ENCODE results near the gene EIF4G2.

GRCh38 chr11:10823152-10823579 lies 14.4 kb upstream of the EIF4G2 start:
- TF ChIP-seq CTCF (IDR thresholded peaks at IDR 0.05; ENCODE audit: poor library complexity) (no peak), EZH2phosphoT487 (IDR thresholded peaks at IDR 0.05; ENCODE audit: low read depth, severe bottlenecking, unreplicated experiment) (no peak), EZH2 (IDR thresholded peaks at IDR 0.05; ENCODE audit: borderline replicate concordance) (no peak)
